Mesendoderm (in vitro differentiated cells): ENCODE data around the gene MAN1A2.
A peak's percentile ranks its signal among the peaks of the same experiment; 100 is the strongest.
"Not testable (repeated sequence)": the region's sequence is repeated elsewhere in the genome, so short reads cannot be mapped to it uniquely, and the experiment has no call there.

Source experiments
- DNase-seq: peaks from one replicate; pipeline ENCODE4 v3.0.0; 2013
- H2AK5ac ChIP-seq: 2 replicates; pipeline ENCODE4 v1.6.1; 2013; ENCODE audit warnings: low read length, inconsistent platforms
- H2BK120ac ChIP-seq: 2 replicates; pipeline ENCODE4 v1.6.1; 2013; ENCODE audit warnings: low read depth, mild to moderate bottlenecking, low read length, moderate library complexity, mixed read lengths
- H2BK15ac ChIP-seq: replicated peaks from 2 replicates; pipeline ENCODE4 v1.6.1; 2013; ENCODE audit warnings: low read depth, mild to moderate bottlenecking, moderate library complexity
- H2BK5ac ChIP-seq: 2 replicates; pipeline ENCODE4 v1.6.1; 2013; ENCODE audit warnings: low read length, inconsistent platforms
- H3K18ac ChIP-seq: 2 replicates; pipeline ENCODE4 v1.6.1; 2013; ENCODE audit warnings: mild to moderate bottlenecking, low read length, mixed read lengths
- H3K23ac ChIP-seq: one replicate; pipeline ENCODE4 v1.6.1; 2013; ENCODE audit warnings: low read length
- H3K27ac ChIP-seq: 2 replicates; pipeline ENCODE4 v1.5.1; 2013; ENCODE audit warnings: low read depth, mild to moderate bottlenecking, inconsistent platforms, low read length, moderate library complexity
- H3K27me3 ChIP-seq: 2 replicates; pipeline ENCODE4 v1.6.1; 2013; ENCODE audit warnings: low read length, control low read depth, mild to moderate bottlenecking, inconsistent platforms; ENCODE audit not compliant: insufficient read depth, poor library complexity
- H3K36me3 ChIP-seq: 2 replicates; pipeline ENCODE4 v1.6.1; 2013; ENCODE audit warnings: low read length, inconsistent platforms; ENCODE audit not compliant: control insufficient read depth, insufficient read depth
- H3K4ac ChIP-seq: one replicate; pipeline ENCODE4 v1.6.1; 2013; ENCODE audit warnings: low read depth, mild to moderate bottlenecking, low read length, moderate library complexity
- H3K4me1 ChIP-seq: 2 replicates; pipeline ENCODE4 v1.6.1; 2013; ENCODE audit warnings: low read depth, low read length, inconsistent platforms; ENCODE audit not compliant: control insufficient read depth
- H3K4me2 ChIP-seq: 2 replicates; pipeline ENCODE4 v1.6.1; 2013; ENCODE audit warnings: low read length
- H3K4me3 ChIP-seq: 2 replicates; pipeline ENCODE4 v1.5.1; 2013; ENCODE audit warnings: mild to moderate bottlenecking, low read length
- H3K56ac ChIP-seq: one replicate; pipeline ENCODE4 v1.6.1; 2013; ENCODE audit warnings: low read length
- H3K79me1 ChIP-seq: 2 replicates; pipeline ENCODE4 v1.6.1; 2013; ENCODE audit warnings: low read length, inconsistent platforms
- H3K79me2 ChIP-seq: 2 replicates; pipeline ENCODE4 v1.6.1; 2013; ENCODE audit warnings: mild to moderate bottlenecking, low read length; ENCODE audit not compliant: control insufficient read depth, insufficient read depth
- H3K9ac ChIP-seq: 2 replicates; pipeline ENCODE4 v1.6.1; 2013; ENCODE audit warnings: low read length, inconsistent platforms
- H4K5ac ChIP-seq: one replicate; pipeline ENCODE4 v1.6.1; 2013; ENCODE audit warnings: low read length
- H4K8ac ChIP-seq: one replicate; pipeline ENCODE4 v1.6.1; 2013; ENCODE audit warnings: low read depth, mild to moderate bottlenecking, control low read depth, low read length, moderate library complexity
- WGBS: extraction: QIAGEN DNeasy Blood & Tissue Kit; methylation state at CpG from one replicate; pipeline ENCODE4 v1.1.7; 2013; ENCODE audit warnings: low lambda C conversion rate, missing lambda C conversion rate; ENCODE audit not compliant: insufficient coverage; ENCODE audit errors: extremely low coverage; 5-methylcytosine and 5-hydroxymethylcytosine counted together

The MAN1A2 gene

GRCh38 chr1:117352695-117353094, 14.6 kb upstream of the MAN1A2 start:
- not testable (repeated sequence) for H2BK120ac ChIP-seq, H2BK5ac ChIP-seq, H3K23ac ChIP-seq, H3K56ac ChIP-seq, H3K27me3 ChIP-seq, H3K36me3 ChIP-seq, H3K79me1 ChIP-seq, H4K8ac ChIP-seq, DNase-seq, H3K4me1 ChIP-seq, H3K4me3 ChIP-seq, H2BK15ac ChIP-seq, H3K27ac ChIP-seq, H4K5ac ChIP-seq, H3K18ac ChIP-seq, H3K79me2 ChIP-seq, H3K4ac ChIP-seq, H2AK5ac ChIP-seq, H3K9ac ChIP-seq, H3K4me2 ChIP-seq
- WGBS = no CpG with 5 or more reads among the region's 3 CpGs

- H4K8ac ChIP-seq = not testable (repeated sequence)
- no CpG with 5 or more reads among the region's 24 CpGs for WGBS
These were observed 9.2 kb upstream of the MAN1A2 start for GRCh38 chr1:117357833-117358603.

GRCh38 chr1:117358604-117358887, 8.7 kb upstream of the MAN1A2 start:
- H3K79me1 ChIP-seq, H3K4ac ChIP-seq, H3K4me1 ChIP-seq, DNase-seq, H3K18ac ChIP-seq, H4K8ac ChIP-seq, H3K27ac ChIP-seq, H2BK15ac ChIP-seq, H2BK5ac ChIP-seq, H2BK120ac ChIP-seq, H3K23ac ChIP-seq, H4K5ac ChIP-seq, H3K36me3 ChIP-seq, H3K9ac ChIP-seq, H3K4me3 ChIP-seq, H3K27me3 ChIP-seq, H3K79me2 ChIP-seq, H2AK5ac ChIP-seq, H3K4me2 ChIP-seq: not testable (repeated sequence)
- H3K56ac ChIP-seq = peak overlapping the region; percentile 15
- WGBS = no CpG with 5 or more reads among the region's 8 CpGs

More at GRCh38 chr1:117357833-117358603, 9.2 kb upstream of the MAN1A2 start:
- not testable (repeated sequence) for H2BK15ac ChIP-seq, H3K4me2 ChIP-seq, H2BK120ac ChIP-seq, H3K18ac ChIP-seq, H3K79me1 ChIP-seq, H3K4me3 ChIP-seq, H3K23ac ChIP-seq, H4K5ac ChIP-seq, H3K27ac ChIP-seq, H3K36me3 ChIP-seq, H3K4ac ChIP-seq, H3K27me3 ChIP-seq, H3K9ac ChIP-seq, H3K79me2 ChIP-seq, H2AK5ac ChIP-seq, DNase-seq, H3K4me1 ChIP-seq, H2BK5ac ChIP-seq
- peak overlapping the region; percentile 15 for H3K56ac ChIP-seq

- no peak overlapping the region for H3K4ac ChIP-seq
- H3K27me3 ChIP-seq = no peaks in the 10 kb centered on the region
- no peaks in the 10 kb centered on the region for H3K36me3 ChIP-seq
- no peak overlapping the region for H3K23ac ChIP-seq
- H3K56ac ChIP-seq = no peak overlapping the region
- H3K9ac ChIP-seq = no peak overlapping the region
- no peak overlapping the region for H3K27ac ChIP-seq
- no peaks in the 10 kb centered on the region for H3K79me2 ChIP-seq
- no peak overlapping the region for H4K8ac ChIP-seq
- no peak overlapping the region for H3K4me2 ChIP-seq
- H4K5ac ChIP-seq = no peak overlapping the region
- H2BK120ac ChIP-seq = no peak overlapping the region
- no peak overlapping the region for H2BK15ac ChIP-seq
- no peak overlapping the region for H2BK5ac ChIP-seq
- no peaks in the 10 kb centered on the region for H3K79me1 ChIP-seq
- WGBS = no CpG with 5 or more reads among the region's 4 CpGs
- H3K18ac ChIP-seq = no peak overlapping the region
- H3K4me1 ChIP-seq = no peaks in the 10 kb centered on the region
- H2AK5ac ChIP-seq = no peak overlapping the region
- no peak overlapping the region for H3K4me3 ChIP-seq
- no peak for DNase-seq
These were observed 7.5 kb upstream of the MAN1A2 start for GRCh38 chr1:117359561-117360289.

- no peak overlapping the region for H2AK5ac ChIP-seq
- H3K4me2 ChIP-seq = no peak overlapping the region
- no peak overlapping the region for H2BK5ac ChIP-seq
- no peak overlapping the region for H3K4ac ChIP-seq
- peaks cover 3% of the 10 kb centered on the region for H3K4me1 ChIP-seq
- H3K79me2 ChIP-seq = peaks cover 2% of the 10 kb centered on the region
- WGBS = no CpG with 5 or more reads among the region's 1 CpG
- H3K79me1 ChIP-seq = peaks cover 2% of the 10 kb centered on the region
- no peak overlapping the region for H2BK120ac ChIP-seq
- no peak overlapping the region for H3K9ac ChIP-seq
- no peak overlapping the region for H3K56ac ChIP-seq
- DNase-seq = no peak
- H3K36me3 ChIP-seq = no peaks in the 10 kb centered on the region
- H3K18ac ChIP-seq = no peak overlapping the region
- no peak overlapping the region for H3K23ac ChIP-seq
- no peak overlapping the region for H3K4me3 ChIP-seq
- no peak overlapping the region for H4K5ac ChIP-seq
- H4K8ac ChIP-seq = no peak overlapping the region
- no peak overlapping the region for H2BK15ac ChIP-seq
- no peak overlapping the region for H3K27ac ChIP-seq
- H3K27me3 ChIP-seq = no peaks in the 10 kb centered on the region
These were observed 4.3 kb upstream of the MAN1A2 start for GRCh38 chr1:117362986-117363385.
